GM23338 (cell line): ENCODE measurements around the gene MIX23. TPM values are rescaled to one million over a fixed set of nuclear protein-coding genes. Genes with fewer than 3 reads are reported as not detected.

Experiments used
- ATAC-seq: fragments of 200-7000 bp; cut with Tn5 transposase; 3 replicates; pipeline ENCODE4 v1.9.1; 2020
- DNase-seq: peaks from one replicate; pipeline ENCODE4 v3.0.0-alpha.2; 2015; ENCODE audit warnings: low spot score
- H2AFZ ChIP-seq: fragments of 200-600 bp; sonication (generic); 2 replicates; pipeline ENCODE4 v1.8.0; 2016; ENCODE audit warnings: antibody characterized with exemption, mild to moderate bottlenecking, moderate library complexity
- H3F3A ChIP-seq: fragments of 200-600 bp; sonication (generic); replicated peaks from 2 replicates; pipeline ENCODE4 v1.8.0; 2017; ENCODE audit warnings: antibody characterized with exemption, mixed run types, low read depth
- H3K27ac ChIP-seq: fragments of 200-600 bp; sonication (generic); 2 replicates; pipeline ENCODE4 v1.6.1; 2016; ENCODE audit warnings: low read depth
- H3K27me3 ChIP-seq: fragments of 200-600 bp; sonication (generic); 2 replicates; pipeline ENCODE4 v1.8.0; 2016; ENCODE audit warnings: mild to moderate bottlenecking, mixed run types, moderate library complexity; ENCODE audit not compliant: insufficient read depth
- H3K36me3 ChIP-seq: fragments of 200-600 bp; sonication (generic); 2 replicates; pipeline ENCODE4 v1.8.0; 2016; ENCODE audit warnings: mild to moderate bottlenecking; ENCODE audit not compliant: insufficient read depth
- H3K4me1 ChIP-seq: fragments of 200-600 bp; sonication (generic); 2 replicates; pipeline ENCODE4 v1.8.0; 2016; ENCODE audit warnings: mild to moderate bottlenecking, moderate library complexity; ENCODE audit not compliant: insufficient read depth
- H3K4me2 ChIP-seq: fragments of 200-600 bp; sonication (generic); 2 replicates; pipeline ENCODE4 v1.7.1; 2017; ENCODE audit warnings: mixed run types
- H3K4me3 ChIP-seq: fragments of 200-600 bp; sonication (generic); 2 replicates; pipeline ENCODE4 v1.6.1; 2016; ENCODE audit warnings: mixed run types
- H3K79me2 ChIP-seq: fragments of 200-600 bp; sonication (generic); replicated peaks from 2 replicates; pipeline ENCODE4 v1.8.0; 2017; ENCODE audit warnings: mild to moderate bottlenecking; ENCODE audit not compliant: insufficient read depth
- H3K9me2 ChIP-seq: fragments of 200-600 bp; sonication (generic); 2 replicates; pipeline ENCODE4 v1.8.0; 2017; ENCODE audit not compliant: insufficient read depth
- H4K20me1 ChIP-seq: fragments of 200-600 bp; sonication (generic); replicated peaks from 2 replicates; pipeline ENCODE4 v1.8.0; 2017; ENCODE audit warnings: mild to moderate bottlenecking; ENCODE audit not compliant: insufficient read depth
- H3K27ac Mint-ChIP-seq: 2 replicates; pipeline ENCODE4 v1.8.0; 2020; ENCODE audit warnings: inconsistent platforms, mild to moderate bottlenecking, moderate library complexity, mixed read lengths
- H3K27me3 Mint-ChIP-seq: 3 replicates; pipeline ENCODE4 v1.8.0; 2022; ENCODE audit warnings: low read depth, mild to moderate bottlenecking, moderate library complexity, mixed read lengths, inconsistent platforms; ENCODE audit not compliant: insufficient read depth, poor library complexity
- H3K36me3 Mint-ChIP-seq: 3 replicates; pipeline ENCODE4 v1.8.0; 2021; ENCODE audit warnings: low read depth, mild to moderate bottlenecking, inconsistent platforms, moderate library complexity, mixed read lengths
- H3K4me1 Mint-ChIP-seq: 3 replicates; pipeline ENCODE4 v1.8.0; 2020; ENCODE audit warnings: mild to moderate bottlenecking, inconsistent platforms, mixed read lengths
- H3K4me3 Mint-ChIP-seq: 3 replicates; pipeline ENCODE4 v1.8.0; 2021; ENCODE audit warnings: moderate library complexity, mild to moderate bottlenecking, inconsistent platforms, mixed read lengths
- H3K9me3 Mint-ChIP-seq: 3 replicates; pipeline ENCODE4 v1.8.0; 2020; ENCODE audit warnings: moderate library complexity, mild to moderate bottlenecking, inconsistent platforms, mixed read lengths
- CREB1 ChIP-seq: fragments of 250-450 bp; sonication (Bioruptor Pico); IDR thresholded peaks from 2 replicates; pipeline ENCODE4 v1.5.0; 2020; ENCODE audit warnings: low read depth, mild to moderate bottlenecking, moderate library complexity
- CTCF ChIP-seq, 2 experiments: fragments of 200-600 bp in 1 of 2; sonication (generic) in 1 of 2; conservative IDR thresholded peaks; 2 replicates each; pipeline versions ENCODE4 v1.5.1 to v1.6.1; 2016 to 2017; ENCODE audit warnings: antibody characterized with exemption in 2 of 2, low read depth in 2 of 2, mild to moderate bottlenecking in 2 of 2, moderate library complexity in 1 of 2
- ZNF114 ChIP-seq: fragments of 250-450 bp; sonication (Bioruptor Pico); IDR thresholded peaks from 2 replicates; pipeline ENCODE4 v1.5.0; 2020; ENCODE audit warnings: mild to moderate bottlenecking, moderate library complexity
- ZNF462 ChIP-seq: fragments of 250-450 bp; sonication (Bioruptor Pico); IDR thresholded peaks from 2 replicates; pipeline ENCODE4 v1.5.0; 2020; ENCODE audit warnings: mild to moderate bottlenecking, moderate library complexity
- polyA plus RNA-seq: library from polyadenylated mRNA; unstranded; fragments of >200 nt; fragmentation: Nextera tagmentation; extraction: Ambion mirVana; gene quantifications from 2 replicates; pipeline ENCODE4 v1.2.1, GENCODE V29; 2016
- total RNA-seq: library from RNA; depleted of rRNA; stranded (reverse); fragments of >200 nt; shearing (Covaris generic); gene quantifications from 2 replicates; pipeline ENCODE4 v1.2.3, GENCODE V29; 2014

Gene MIX23
- total and polyA plus RNA-seq, 2 experiments from 2014 or later: 57.7 to 146 TPM

GRCh38 chr3:122421101-122421500 lies 38.1 kb upstream of the MIX23 start (continued):
- no peak for TF ChIP-seq ZNF462 (CRISPR knock-in tag)
- no peak for TF ChIP-seq CTCF (conservative IDR thresholded peaks at IDR 0.05; ENCODE audit: low read depth in 2 of 2)
- no peak for TF ChIP-seq ZNF114 (CRISPR knock-in tag)
- TF ChIP-seq CREB1 (CRISPR knock-in tag): no peak

GRCh38 chr3:122416966-122417365 lies 33.9 kb upstream of the MIX23 start:
- H3K4me1 ChIP-seq: peaks cover 4% of the 10 kb centered on the region; the same call in 1 of the 2 replicates
- Mint-ChIP-seq H3K27me3 (peaks cover 7% of the 10 kb centered on the region), H3K36me3 (peaks cover 7% of the 10 kb centered on the region), H3K4me1 (peaks cover 9% of the 10 kb centered on the region), H3K9me3 (peaks cover 3% of the 10 kb centered on the region; the same call in 1 of the 3 replicates), H3K27ac (peak overlapping the region; percentile 99), H3K4me3 (peak overlapping the region; percentile 99)
- H3K9me2 ChIP-seq: no peaks in the 10 kb centered on the region
- H3K4me2 ChIP-seq: peak overlapping the region; percentile 99
- peaks cover 3% of the 10 kb centered on the region; the same call in 1 of the 2 replicates for H3F3A ChIP-seq
- H3K36me3 ChIP-seq: no peaks in the 10 kb centered on the region
- no peak overlapping the region for H2AFZ ChIP-seq
- H3K27me3 ChIP-seq: no peaks in the 10 kb centered on the region
- ATAC-seq: no peak
- no peak for DNase-seq
- H3K4me3 ChIP-seq: peak overlapping the region; percentile 78
- TF ChIP-seq CTCF (conservative IDR thresholded peaks at IDR 0.05; ENCODE audit: low read depth in 2 of 2): no peak
- 0 out of 2 replicates have a peak, but pooled peaks cover 1% of the 10 kb centered on the region for H4K20me1 ChIP-seq
- peak overlapping the region; percentile 79 for H3K27ac ChIP-seq
- H3K79me2 ChIP-seq: peaks cover 15% of the 10 kb centered on the region
